GM12892 (cell line): ENCODE results near the gene TRPM4.
"Not testable (repeated sequence)": the region's sequence is repeated elsewhere in the genome, so short reads cannot be mapped to it uniquely, and the experiment has no call there.

Experiments
- DNase-seq: peaks from one replicate; pipeline ENCODE4 v3.0.0; 2011; ENCODE audit not compliant: insufficient read length
- FAIRE-seq: peaks from 2 replicates; lab custom pipeline; 2011; peaks lifted over from hg19 to GRCh38; lab: Jason Lieb, UNC
- POLR2A ChIP-seq: IDR thresholded peaks from 2 replicates; pipeline ENCODE4 v1.6.1; 2011; ENCODE audit warnings: low read depth, low read length, control low read depth
- POLR2AphosphoS5 ChIP-seq: IDR thresholded peaks from 2 replicates; pipeline ENCODE4 v1.6.1; 2011; ENCODE audit warnings: low read depth, low read length, control low read depth
- TAF1 ChIP-seq: IDR thresholded peaks from 2 replicates; pipeline ENCODE4 v1.6.1; 2011; ENCODE audit warnings: low read depth, mild to moderate bottlenecking, control low read depth, low read length, borderline replicate concordance

The TRPM4 gene

GRCh38 chr19:49210901-49211451 is 53.4 kb downstream of the TRPM4 start:
- TF ChIP-seq TAF1 (no peak), POLR2AphosphoS5 (no peak), POLR2A (no peak)
- DNase-seq (no peak), FAIRE-seq (no peak)

GRCh38 chr19:49212016-49212701 is 54.6 kb downstream of the TRPM4 start:
- FAIRE-seq (no peak), DNase-seq (no peak)
- TF ChIP-seq POLR2A (no peak), POLR2AphosphoS5 (no peak), TAF1 (no peak)

GRCh38 chr19:49213791-49214190 is 56.2 kb downstream of the TRPM4 start:
- FAIRE-seq (no peak), DNase-seq (no peak)
- TF ChIP-seq TAF1, result no peak
- no peak for TF ChIP-seq POLR2A
- no peak for TF ChIP-seq POLR2AphosphoS5

DNA sequence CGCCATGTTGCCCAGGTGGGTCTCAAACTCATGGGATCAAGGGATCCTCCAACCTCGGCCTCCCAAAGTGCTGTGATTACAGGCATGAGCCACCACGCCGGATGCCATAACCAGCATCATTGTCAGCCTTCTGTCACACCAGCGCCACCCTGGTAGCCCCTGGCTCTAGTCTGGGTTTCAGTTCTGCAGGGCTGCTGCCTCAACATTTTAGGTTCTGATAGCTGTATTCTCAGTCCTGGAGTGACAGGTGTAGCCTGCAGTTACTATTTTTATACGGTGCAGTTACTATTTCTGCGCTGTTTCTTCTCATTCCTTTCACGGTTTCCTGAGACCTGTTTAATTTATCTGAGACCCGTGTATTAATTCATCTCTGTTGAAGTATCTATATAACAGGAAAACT is 57.1 kb downstream of the TRPM4 start:
- FAIRE-seq (peak; percentile 24), DNase-seq (peak; percentile 44)
- TF ChIP-seq POLR2A, result no peak
- no peak for TF ChIP-seq POLR2AphosphoS5
- no peak for TF ChIP-seq TAF1

- DNase-seq, result no peak
- no peak for TF ChIP-seq POLR2A
- TF ChIP-seq POLR2AphosphoS5, result no peak
- TF ChIP-seq TAF1, result no peak
These were observed 58.5 kb downstream of the TRPM4 start for GRCh38 chr19:49216071-49216470.

GRCh38 chr19:49217382-49217781 is 59.8 kb downstream of the TRPM4 start:
- TF ChIP-seq TAF1 (no peak), POLR2AphosphoS5 (no peak), POLR2A (no peak)
- no peak for FAIRE-seq
- no peak for DNase-seq

More at GRCh38 chr19:49216071-49216470, 58.5 kb downstream of the TRPM4 start:
- FAIRE-seq, result no peak

DNA sequence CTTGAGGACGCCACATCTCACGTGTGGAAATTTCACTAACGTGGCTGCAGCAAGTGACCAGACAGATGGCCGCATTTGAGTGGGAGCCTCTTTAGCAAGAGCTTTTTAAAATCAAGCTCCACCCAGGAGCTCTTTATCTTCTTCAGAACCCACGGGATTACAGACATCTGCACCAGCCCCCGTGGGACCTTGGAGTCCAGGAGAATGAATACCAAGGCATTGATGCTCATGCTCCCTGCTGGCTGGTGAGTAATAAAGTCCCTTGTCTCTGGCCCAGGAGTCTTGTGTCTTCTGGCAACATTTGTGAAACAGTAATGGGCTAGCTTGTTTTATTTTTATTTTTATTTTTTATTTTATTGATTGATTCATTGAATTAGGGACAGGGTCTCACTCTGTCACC is 64.4 kb downstream of the TRPM4 start:
- TF ChIP-seq POLR2A, result no peak
- no peak for TF ChIP-seq POLR2AphosphoS5
- TF ChIP-seq TAF1, result no peak
- DNase-seq, result no peak
- FAIRE-seq, result no peak

- no peak for DNase-seq
- FAIRE-seq, result no peak
- no peak for TF ChIP-seq POLR2AphosphoS5
- TF ChIP-seq POLR2A, result no peak
- no peak for TF ChIP-seq TAF1
These were observed 64.9 kb downstream of the TRPM4 start for GRCh38 chr19:49222528-49222927.

GRCh38 chr19:49223472-49223871 is 65.9 kb downstream of the TRPM4 start:
- FAIRE-seq, result no peak
- DNase-seq, result no peak
- no peak for TF ChIP-seq POLR2AphosphoS5
- TF ChIP-seq POLR2A, result no peak
- no peak for TF ChIP-seq TAF1

DNA sequence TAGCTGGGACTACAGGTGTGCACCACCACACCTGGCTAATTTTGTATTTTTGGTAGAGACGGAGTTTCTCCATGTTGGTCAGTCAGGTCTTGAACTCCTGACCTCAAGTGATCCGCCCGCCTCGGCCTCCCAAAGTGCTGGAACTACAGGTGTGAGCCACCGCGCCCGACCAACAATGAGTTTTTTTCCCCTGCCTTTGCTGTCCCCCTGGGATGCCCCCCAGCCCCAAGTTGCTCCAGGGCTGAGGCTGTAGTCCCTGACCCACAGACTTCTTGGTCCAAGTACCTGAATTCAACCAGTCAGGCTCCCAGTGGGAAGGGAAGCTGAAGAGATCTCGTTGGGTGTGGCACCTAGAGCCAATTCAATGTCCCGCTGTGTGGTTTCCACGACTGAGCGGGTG is 66.8 kb downstream of the TRPM4 start:
- DNase-seq, FAIRE-seq: not testable (repeated sequence)

- no peak for DNase-seq
- no peak for FAIRE-seq
These were observed 67.3 kb downstream of the TRPM4 start for GRCh38 chr19:49224879-49225278.

DNA sequence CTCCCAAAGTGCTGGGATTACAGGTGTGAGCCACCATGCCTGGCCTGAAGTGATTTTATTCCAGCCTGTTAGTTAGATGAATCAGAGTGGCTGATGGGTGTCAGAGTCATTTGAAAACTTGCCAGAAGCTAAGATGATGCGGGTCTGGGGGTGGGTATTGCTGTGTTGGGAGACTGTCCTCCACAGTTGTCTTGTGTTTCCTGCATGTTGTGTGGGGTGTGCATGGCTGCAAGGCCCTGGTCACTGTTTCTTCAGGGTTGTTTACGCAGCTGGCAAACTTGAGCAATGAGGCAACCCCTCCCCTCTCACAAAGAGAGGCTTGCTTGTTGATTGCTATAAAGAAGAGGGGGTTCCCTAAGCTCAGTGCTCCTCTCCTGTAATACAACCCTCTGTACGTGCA is 71.8 kb downstream of the TRPM4 start:
- FAIRE-seq, result no peak

More at GRCh38 chr19:49224879-49225278, 67.3 kb downstream of the TRPM4 start:
- TF ChIP-seq POLR2AphosphoS5, result no peak
- TF ChIP-seq TAF1, result no peak
- TF ChIP-seq POLR2A, result no peak

More for the DNA sequence above, 71.8 kb downstream of the TRPM4 start:
- no peak for DNase-seq
- TF ChIP-seq POLR2A (no peak), TAF1 (no peak), POLR2AphosphoS5 (no peak)
